ENCODE data around the gene ZNF426.

DNA sequence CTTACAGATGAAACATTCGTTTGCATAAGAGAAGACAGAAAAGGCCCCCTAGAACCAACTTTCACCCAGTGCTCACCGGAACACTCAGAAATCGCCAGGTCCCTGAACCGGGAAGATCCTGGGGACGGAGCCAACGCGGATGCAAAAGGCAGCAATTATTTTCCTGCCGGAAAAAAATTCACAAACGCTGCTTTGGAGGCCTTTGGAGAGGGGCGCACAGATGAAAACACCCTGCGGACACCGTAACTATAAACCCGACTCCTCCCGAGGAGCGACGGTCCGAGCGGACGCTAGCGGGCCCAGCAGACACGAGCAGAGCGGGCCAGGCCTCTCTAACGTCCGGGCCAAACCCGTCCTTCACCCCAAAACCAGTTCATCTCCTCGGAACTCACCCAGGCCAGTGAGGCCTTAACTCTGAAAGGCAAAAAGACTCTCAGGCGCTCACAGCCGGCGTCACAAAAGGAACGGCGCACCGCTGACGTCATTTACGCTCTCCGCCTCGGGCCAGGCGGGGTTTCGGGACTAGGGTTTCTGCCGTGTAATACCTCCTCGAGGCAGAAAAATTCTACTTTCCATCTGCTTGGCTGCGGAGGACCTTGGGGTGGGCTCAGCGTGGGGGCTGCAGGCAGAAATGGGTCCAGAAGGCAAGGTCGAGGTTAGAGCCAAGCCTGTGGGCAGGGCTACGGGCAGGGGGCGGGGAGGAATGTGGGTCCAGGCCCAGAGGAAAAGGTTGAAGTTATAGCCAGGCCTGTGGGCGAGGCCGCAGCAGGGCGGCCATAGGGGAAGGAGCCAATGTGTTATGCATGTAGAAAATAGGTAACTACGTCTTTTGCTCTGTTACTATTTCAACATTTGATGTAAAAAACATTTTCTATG is at the start of gene ZNF426:
- TF ChIP-seq, protein P1, sequence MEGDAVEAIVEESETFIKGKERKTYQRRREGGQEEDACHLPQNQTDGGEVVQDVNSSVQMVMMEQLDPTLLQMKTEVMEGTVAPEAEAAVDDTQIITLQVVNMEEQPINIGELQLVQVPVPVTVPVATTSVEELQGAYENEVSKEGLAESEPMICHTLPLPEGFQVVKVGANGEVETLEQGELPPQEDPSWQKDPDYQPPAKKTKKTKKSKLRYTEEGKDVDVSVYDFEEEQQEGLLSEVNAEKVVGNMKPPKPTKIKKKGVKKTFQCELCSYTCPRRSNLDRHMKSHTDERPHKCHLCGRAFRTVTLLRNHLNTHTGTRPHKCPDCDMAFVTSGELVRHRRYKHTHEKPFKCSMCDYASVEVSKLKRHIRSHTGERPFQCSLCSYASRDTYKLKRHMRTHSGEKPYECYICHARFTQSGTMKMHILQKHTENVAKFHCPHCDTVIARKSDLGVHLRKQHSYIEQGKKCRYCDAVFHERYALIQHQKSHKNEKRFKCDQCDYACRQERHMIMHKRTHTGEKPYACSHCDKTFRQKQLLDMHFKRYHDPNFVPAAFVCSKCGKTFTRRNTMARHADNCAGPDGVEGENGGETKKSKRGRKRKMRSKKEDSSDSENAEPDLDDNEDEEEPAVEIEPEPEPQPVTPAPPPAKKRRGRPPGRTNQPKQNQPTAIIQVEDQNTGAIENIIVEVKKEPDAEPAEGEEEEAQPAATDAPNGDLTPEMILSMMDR (IDR thresholded peaks at IDR 0.05; ENCODE audit: low read depth, low read length) = no peak
- no peak for TF ChIP-seq EZH2phosphoT487 (IDR thresholded peaks at IDR 0.05; ENCODE audit: low read depth)

Data from OCI-LY3 (cell line).